SK-N-SH (cell line): ENCODE results near the gene ARHGEF40. TPM values are rescaled to one million over a fixed set of nuclear protein-coding genes. Genes with fewer than 3 reads are reported as not detected.

Experiments used
- CTCF ChIA-PET: fragments of 300-600, 350-600 bp; formaldehyde crosslinking; extraction: SDS; loops from one replicate; lab custom pipeline; 2021; lab: Yijun Ruan, JAX
- POLR2A ChIA-PET: fragments of 350-600 bp; sonication (Branson Sonifier 250); formaldehyde crosslinking; extraction: SDS; loops from one replicate; lab custom pipeline; 2020; ENCODE audit warnings: antibody characterized with exemption, inconsistent platforms; lab: Yijun Ruan, JAX
- DNase-seq: peaks from one replicate; pipeline ENCODE4 v3.0.0; 2012
- H2AFZ ChIP-seq: fragments of 200-600 bp; sonication (generic); 2 replicates; pipeline ENCODE4 v1.8.1; 2016; ENCODE audit warnings: antibody characterized with exemption, mild to moderate bottlenecking, low read depth
- H3F3A ChIP-seq: fragments of 200-600 bp; sonication (generic); replicated peaks from 2 replicates; pipeline ENCODE3; 2016; ENCODE audit warnings: antibody characterized with exemption, mild to moderate bottlenecking; ENCODE audit not compliant: insufficient read depth
- H3K27ac ChIP-seq, 2 experiments: fragments of 200-500 bp in 1 of 2; fragments of 200-600 bp in 1 of 2; sonication (Bioruptor generic) in 1 of 2; sonication (generic), shearing (Covaris generic) in 1 of 2; 2 replicates each; pipeline versions ENCODE4 v1.5.1 to v1.6.1; 2014 to 2016; ENCODE audit warnings: low read depth in 2 of 2, inconsistent platforms in 1 of 2, low read length in 1 of 2, mild to moderate bottlenecking in 1 of 2, mixed read lengths in 1 of 2
- H3K27me3 ChIP-seq: fragments of 200-600 bp; sonication (generic), shearing (Covaris generic); 2 replicates; pipeline ENCODE4 v1.6.1; 2016; ENCODE audit warnings: mixed run types; ENCODE audit not compliant: insufficient read depth
- H3K36me3 ChIP-seq, 2 experiments: fragments of 200-500 bp in 1 of 2; fragments of 200-600 bp in 1 of 2; sonication (Bioruptor generic) in 1 of 2; sonication (generic) in 1 of 2; replicated peaks in 1 of 2; 2 replicates each; pipeline versions ENCODE3 to v1.5.1; 2014 to 2016; ENCODE audit warnings: low read length in 1 of 2, mild to moderate bottlenecking in 1 of 2; ENCODE audit not compliant: insufficient read depth in 2 of 2, control insufficient read depth in 1 of 2
- H3K4me1 ChIP-seq, 2 experiments: fragments of 200-500 bp in 1 of 2; fragments of 200-600 bp in 1 of 2; sonication (Bioruptor generic) in 1 of 2; sonication (generic), shearing (Covaris generic) in 1 of 2; 2 replicates each; pipeline versions ENCODE4 v1.5.1 to v1.6.1; 2014 to 2016; ENCODE audit warnings: low read depth in 1 of 2, low read length in 1 of 2, mixed run types in 1 of 2; ENCODE audit not compliant: insufficient read depth in 2 of 2, control insufficient read depth in 1 of 2
- H3K4me2 ChIP-seq: fragments of 200-600 bp; sonication (generic), shearing (Covaris generic); 2 replicates; pipeline ENCODE4 v1.6.1; 2017; ENCODE audit warnings: mixed run types
- H3K4me3 ChIP-seq, 2 experiments: fragments of 200-500 bp in 1 of 2; fragments of 200-600 bp in 1 of 2; sonication (Bioruptor generic) in 1 of 2; sonication (generic), shearing (Covaris generic) in 1 of 2; 2 replicates each; pipeline versions ENCODE4 v1.5.1 to v1.8.1; 2014 to 2016; ENCODE audit warnings: low read depth in 2 of 2, inconsistent platforms in 1 of 2, low read length in 1 of 2, mild to moderate bottlenecking in 1 of 2, mixed read lengths in 1 of 2, moderate library complexity in 1 of 2
- H3K79me2 ChIP-seq: fragments of 200-600 bp; sonication (generic); 2 replicates; pipeline ENCODE4 v1.8.1; 2017; ENCODE audit warnings: mild to moderate bottlenecking; ENCODE audit not compliant: insufficient read depth
- H3K9ac ChIP-seq: fragments of 200-600 bp; sonication (generic); 2 replicates; pipeline ENCODE4 v1.6.1; 2017; ENCODE audit warnings: mixed run types
- H3K9me2 ChIP-seq: fragments of 200-600 bp; sonication (generic); 2 replicates; pipeline ENCODE4 v1.6.1; 2017; ENCODE audit warnings: mixed run types
- H3K9me3 ChIP-seq: fragments of 200-600 bp; sonication (generic); 2 replicates; pipeline ENCODE4 v1.6.1; 2017; ENCODE audit warnings: mixed run types, mild to moderate bottlenecking, moderate library complexity
- H4K20me1 ChIP-seq: fragments of 200-600 bp; sonication (generic); 2 replicates; pipeline ENCODE4 v1.6.1; 2017; ENCODE audit warnings: mild to moderate bottlenecking, mixed run types; ENCODE audit not compliant: insufficient read depth
- FOXJ3 ChIP-seq: sonication (generic); formaldehyde crosslinking; IDR thresholded peaks from 2 replicates; pipeline ENCODE4 v1.5.1; 2020; ENCODE audit warnings: mild to moderate bottlenecking, missing genetic modification reagents
- MEF2A ChIP-seq: IDR thresholded peaks from 2 replicates; pipeline ENCODE4 v1.4.0; 2012; ENCODE audit warnings: low read depth, borderline replicate concordance
- NRF1 ChIP-seq: IDR thresholded peaks from 2 replicates; pipeline ENCODE4 v1.6.1; 2012; ENCODE audit warnings: low read depth, mild to moderate bottlenecking, low read length
- PBX3 ChIP-seq: IDR thresholded peaks from 2 replicates; pipeline ENCODE4; 2012
- POLR2AphosphoS5 ChIP-seq: IDR thresholded peaks from 2 replicates; pipeline ENCODE4 v1.6.1; 2012; ENCODE audit warnings: low read depth, low read length
- RCOR1 ChIP-seq: fragments of 150-350 bp; IDR thresholded peaks from 2 replicates; pipeline ENCODE4 v1.6.1; 2017; ENCODE audit warnings: antibody characterized with exemption, low read length
- REST ChIP-seq: IDR thresholded peaks from 2 replicates; pipeline ENCODE4 v1.6.1; 2012; ENCODE audit warnings: mild to moderate bottlenecking, low read depth, low read length, moderate library complexity
- RFX5 ChIP-seq: IDR thresholded peaks from 2 replicates; pipeline ENCODE4 v1.6.1; 2012; ENCODE audit warnings: mild to moderate bottlenecking, improper control_type of control experiment, low read length
- WGBS: methylation state at CpG from one replicate; pipeline ENCODE4 v1.1.6; 2017; ENCODE audit warnings: low lambda C conversion rate; 5-methylcytosine and 5-hydroxymethylcytosine counted together
- polyA plus RNA-seq, 3 experiments: library from polyadenylated mRNA; depleted of rRNA; stranded (reverse); fragments of >200 nt; gene quantifications; 2 replicates each; pipeline ENCODE4 v1.2.3, GENCODE V29; 2012
- TF ChIP-seq, protein P1 (sequence below): fragments of 200-600 bp; sonication (generic); IDR thresholded peaks from 2 replicates; pipeline ENCODE4 v1.6.1; 2017; ENCODE audit warnings: antibody characterized with exemption, mild to moderate bottlenecking, moderate library complexity

The ARHGEF40 gene
- polyA plus RNA-seq, 1 of the 3 experiments (the other 2 are of a cell fraction), result 58.8 TPM

GRCh38 chr14:21093769-21094681 is 23.9 kb downstream of the ARHGEF40 start (continued):
- TF ChIP-seq FOXJ3 (CRISPR knock-in tag) (no peak), PBX3 (no peak), NRF1 (no peak), MEF2A (no peak)

GRCh38 chr14:21095430-21096205 is 25.5 kb downstream of the ARHGEF40 start:
- peaks cover 28 to 31% of the 10 kb centered on the region in 2 experiments for H3K4me1 ChIP-seq
- DNase-seq, result peak; percentile 19
- ChIA-PET POLR2A (interaction anchor here (1.4 to 3.9 kb wide), 3 partner anchors 8 to 24 kb away, joined by 4 to 19 read pairs (median 12); partner anchors contain the start of gene ARHGEF40), CTCF (interaction anchor here (1.2 to 20.5 kb wide), 6 partner anchors 10 to 79 kb away, joined by 3 to 555 read pairs (median 176); partner anchors contain the start of genes ARHGEF40, NDRG2 and TMEM253)
- no peak overlapping the region for H3K9ac ChIP-seq
- no peak overlapping the region for H3K4me3 ChIP-seq
- WGBS, result 77% methylated on average over 6 of the region's 6 CpGs
- peak; percentile 98 for TF ChIP-seq REST
- TF ChIP-seq, protein P1, sequence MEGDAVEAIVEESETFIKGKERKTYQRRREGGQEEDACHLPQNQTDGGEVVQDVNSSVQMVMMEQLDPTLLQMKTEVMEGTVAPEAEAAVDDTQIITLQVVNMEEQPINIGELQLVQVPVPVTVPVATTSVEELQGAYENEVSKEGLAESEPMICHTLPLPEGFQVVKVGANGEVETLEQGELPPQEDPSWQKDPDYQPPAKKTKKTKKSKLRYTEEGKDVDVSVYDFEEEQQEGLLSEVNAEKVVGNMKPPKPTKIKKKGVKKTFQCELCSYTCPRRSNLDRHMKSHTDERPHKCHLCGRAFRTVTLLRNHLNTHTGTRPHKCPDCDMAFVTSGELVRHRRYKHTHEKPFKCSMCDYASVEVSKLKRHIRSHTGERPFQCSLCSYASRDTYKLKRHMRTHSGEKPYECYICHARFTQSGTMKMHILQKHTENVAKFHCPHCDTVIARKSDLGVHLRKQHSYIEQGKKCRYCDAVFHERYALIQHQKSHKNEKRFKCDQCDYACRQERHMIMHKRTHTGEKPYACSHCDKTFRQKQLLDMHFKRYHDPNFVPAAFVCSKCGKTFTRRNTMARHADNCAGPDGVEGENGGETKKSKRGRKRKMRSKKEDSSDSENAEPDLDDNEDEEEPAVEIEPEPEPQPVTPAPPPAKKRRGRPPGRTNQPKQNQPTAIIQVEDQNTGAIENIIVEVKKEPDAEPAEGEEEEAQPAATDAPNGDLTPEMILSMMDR, result no peak
- no peak for TF ChIP-seq RCOR1
- 0 out of 2 replicates have a peak, but pooled peaks have one; percentile 3 for TF ChIP-seq POLR2AphosphoS5
- no peak for TF ChIP-seq RFX5
- no peaks in the 10 kb centered on the region for H3K9me2 ChIP-seq
- no peak overlapping the region for H3K4me2 ChIP-seq
- peak overlapping the region; percentile 44 to 67; a peak in 3 of 4 replicates for H3K27ac ChIP-seq
- H3K79me2 ChIP-seq, result no peaks in the 10 kb centered on the region
- H2AFZ ChIP-seq, result no peak overlapping the region
- peaks cover 14% of the 10 kb centered on the region; the same call in 1 of the 2 replicates for H4K20me1 ChIP-seq
- no peaks in the 10 kb centered on the region for H3K27me3 ChIP-seq
- H3K9me3 ChIP-seq, result no peaks in the 10 kb centered on the region
- peaks cover 42% of the 10 kb centered on the region for H3F3A ChIP-seq
- peaks cover 7 to 26% of the 10 kb centered on the region in 2 experiments for H3K36me3 ChIP-seq
